Activated CD8-positive, alpha-beta memory T cell treated with anti-CD3 and anti-CD28 coated beads, Interleukin-2, amount 10 ng/mL, durations not matched to agents 7 days and 5 days (primary cell): ENCODE measurements around the gene ADH1B. TPM values are rescaled to one million over a fixed set of nuclear protein-coding genes. Genes with fewer than 3 reads are reported as not detected.
"Not testable (repeated sequence)": the region's sequence is repeated elsewhere in the genome, so short reads cannot be mapped to it uniquely, and the experiment has no call there.

Experiments used
- ATAC-seq: fragments of 150-1000 bp; cut with Tn5 transposase; one replicate; pipeline ENCODE4 v1.10.0; 2021; ENCODE audit warnings: moderate library complexity
- CTCF ChIA-PET: fragments of 350-600 bp; sonication (Branson Sonifier 250); formaldehyde crosslinking; loops from one replicate; lab custom pipeline; 2021; ENCODE audit warnings: antibody characterized with exemption; lab: Charles Lee
- DNase-seq: peaks from one replicate; pipeline ENCODE4 v3.0.0-alpha.2; 2020
- H3K27ac Mint-ChIP-seq: one replicate; pipeline ENCODE4 v1.8.0; 2021; ENCODE audit warnings: mild to moderate bottlenecking, mixed read lengths
- H3K27me3 Mint-ChIP-seq: one replicate; pipeline ENCODE4 v1.8.0; 2021; ENCODE audit warnings: mixed read lengths
- H3K36me3 Mint-ChIP-seq: one replicate; pipeline ENCODE4 v1.8.0; 2021; ENCODE audit warnings: mild to moderate bottlenecking, mixed read lengths
- H3K4me1 Mint-ChIP-seq: one replicate; pipeline ENCODE4 v1.8.0; 2021; ENCODE audit warnings: mixed read lengths
- H3K4me3 Mint-ChIP-seq: one replicate; pipeline ENCODE4 v1.8.0; 2021; ENCODE audit warnings: mild to moderate bottlenecking, moderate library complexity, mixed read lengths
- H3K9me3 Mint-ChIP-seq: one replicate; pipeline ENCODE4 v1.8.0; 2022; ENCODE audit warnings: low read depth, mixed read lengths
- total RNA-seq, 2 experiments: library from RNA; stranded (reverse); gene quantifications; one replicate each; pipeline ENCODE4 v1.2.3, GENCODE V29; 2021

Gene ADH1B
- not detected for total RNA-seq

DNA sequence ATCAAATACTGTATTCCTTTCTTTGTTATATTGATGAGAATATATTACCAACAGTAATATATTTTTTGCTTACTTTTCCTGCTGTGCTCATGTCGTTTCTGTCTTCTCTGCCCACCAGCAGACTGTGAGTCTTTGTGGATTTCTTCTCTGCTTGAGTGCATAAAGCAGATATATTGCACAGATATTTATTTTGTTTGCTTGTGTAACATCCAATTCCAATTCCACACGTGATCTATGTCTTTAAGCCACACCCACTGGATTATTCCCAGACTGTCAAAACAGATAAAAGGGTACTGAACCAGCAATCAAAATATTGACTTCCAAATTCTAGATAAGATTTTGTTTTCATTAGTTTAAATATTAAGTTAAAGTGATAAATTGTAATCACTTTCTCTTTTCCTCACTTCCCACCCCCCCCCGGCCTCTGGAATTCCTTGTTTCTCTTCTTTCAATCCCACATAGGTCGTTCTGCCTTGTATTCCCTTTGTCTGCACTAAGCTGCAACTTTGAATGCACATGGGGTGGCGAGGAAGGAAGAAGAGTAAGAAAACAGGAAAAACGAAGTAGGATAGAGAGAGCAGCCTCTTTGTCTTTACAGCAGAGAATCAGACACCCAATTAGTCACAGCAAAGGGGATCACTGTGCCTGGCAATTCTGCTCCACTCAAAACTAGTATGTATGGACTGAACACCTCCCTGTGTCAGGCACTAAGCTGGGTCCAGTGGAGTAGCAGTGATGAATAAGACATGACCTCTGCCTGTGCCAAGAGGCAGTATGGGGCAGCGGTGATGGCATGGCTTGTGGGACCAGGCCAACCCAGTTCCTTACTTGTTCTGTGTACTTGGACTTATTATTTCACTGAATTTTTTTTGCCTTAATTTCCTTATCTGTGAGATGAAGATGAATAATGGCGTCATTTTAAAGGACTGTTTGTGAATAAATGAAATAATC lies at the start of gene ADH1B:
TSS of gene ADH1B (minus strand) at position 161 of the 951 bp plus-strand sequence. CDS start at position 91, 70 bp downstream.
- Mint-ChIP-seq H3K27ac (no peak within 1 kb of the TSS), H3K9me3 (no peaks in the 10 kb centered on the region), H3K27me3 (peaks cover 5% of the 10 kb centered on the region), H3K36me3 (no peaks in the 10 kb centered on the region), H3K4me1 (no peaks in the 10 kb centered on the region), H3K4me3 (no peak within 1 kb of the TSS)
- CTCF ChIA-PET, result no interaction called here
- ATAC-seq (no peak), DNase-seq (no peak)

DNA sequence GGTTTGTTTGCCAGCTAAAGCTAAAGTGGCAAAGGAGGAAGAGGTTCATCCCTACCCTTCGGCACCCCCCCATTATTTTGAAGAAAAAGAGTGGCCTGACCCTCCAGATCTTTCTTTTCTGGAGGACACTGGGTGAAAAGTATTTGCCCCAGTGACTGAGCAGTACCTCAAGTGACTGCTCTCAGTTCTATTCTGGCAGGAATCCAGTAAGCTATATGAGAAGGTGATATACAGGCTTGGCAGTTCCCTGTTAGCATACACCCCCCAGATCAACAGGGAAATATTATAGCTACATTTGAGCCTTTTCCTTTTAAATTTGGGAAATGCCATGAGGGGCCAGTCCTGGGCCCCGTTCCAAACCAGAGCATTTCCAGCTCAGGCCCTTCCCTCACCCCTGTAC lies 46.6 kb upstream of the ADH1B start:
- not testable (repeated sequence) for H3K27me3 Mint-ChIP-seq, DNase-seq, ATAC-seq, H3K9me3 Mint-ChIP-seq, H3K4me1 Mint-ChIP-seq, H3K27ac Mint-ChIP-seq, H3K4me3 Mint-ChIP-seq, H3K36me3 Mint-ChIP-seq
- CTCF ChIA-PET, result interaction anchor here (0.6 kb wide), 1 partner anchor 15 kb away, joined by 3 read pairs; the partner anchor contains the start of gene ADH1C

- H3K27ac Mint-ChIP-seq, result no peak overlapping the region
- CTCF ChIA-PET, result no interaction called here
- no peak overlapping the region for H3K4me3 Mint-ChIP-seq
- no peaks in the 10 kb centered on the region for H3K4me1 Mint-ChIP-seq
- no peaks in the 10 kb centered on the region for H3K36me3 Mint-ChIP-seq
- H3K9me3 Mint-ChIP-seq, result no peaks in the 10 kb centered on the region
- ATAC-seq (no peak), DNase-seq (no peak)
- H3K27me3 Mint-ChIP-seq, result peaks cover 9% of the 10 kb centered on the region
These were observed 45.3 kb upstream of the ADH1B start for GRCh38 chr4:99366491-99366890.

DNA sequence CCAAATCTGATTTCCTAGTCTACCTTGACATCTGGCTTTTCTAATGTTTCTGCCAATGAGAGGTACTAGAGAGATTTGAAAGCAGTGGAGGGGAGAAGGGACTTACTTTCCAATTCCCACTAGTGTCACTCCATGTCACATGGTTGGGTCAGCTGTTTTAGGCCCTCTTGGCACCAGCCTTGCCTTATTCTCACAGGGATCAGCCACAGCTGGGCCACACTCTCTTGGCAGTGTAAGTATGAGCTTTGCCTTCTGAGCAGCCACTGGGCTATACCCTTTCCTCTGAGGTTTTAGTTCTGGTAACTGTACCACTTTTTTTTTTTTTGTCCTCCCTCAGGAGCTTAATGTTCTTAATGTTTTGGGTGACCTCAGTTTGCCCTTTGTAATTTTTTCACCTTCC lies 41.6 kb upstream of the ADH1B start:
- H3K4me1 Mint-ChIP-seq, result no peaks in the 10 kb centered on the region
- no peaks in the 10 kb centered on the region for H3K9me3 Mint-ChIP-seq
- CTCF ChIA-PET, result no interaction called here
- no peak overlapping the region for H3K27ac Mint-ChIP-seq
- H3K27me3 Mint-ChIP-seq, result peaks cover 2% of the 10 kb centered on the region
- no peak overlapping the region for H3K4me3 Mint-ChIP-seq
- DNase-seq (no peak), ATAC-seq (no peak)
- no peaks in the 10 kb centered on the region for H3K36me3 Mint-ChIP-seq

GRCh38 chr4:99361899-99362275 lies 40.7 kb upstream of the ADH1B start:
- Mint-ChIP-seq H3K27me3 (peaks cover 2% of the 10 kb centered on the region), H3K4me3 (no peak overlapping the region), H3K36me3 (no peaks in the 10 kb centered on the region), H3K9me3 (no peaks in the 10 kb centered on the region), H3K27ac (no peak overlapping the region), H3K4me1 (no peaks in the 10 kb centered on the region)
- CTCF ChIA-PET, result no interaction called here
- no peak for DNase-seq
- no peak for ATAC-seq

DNA sequence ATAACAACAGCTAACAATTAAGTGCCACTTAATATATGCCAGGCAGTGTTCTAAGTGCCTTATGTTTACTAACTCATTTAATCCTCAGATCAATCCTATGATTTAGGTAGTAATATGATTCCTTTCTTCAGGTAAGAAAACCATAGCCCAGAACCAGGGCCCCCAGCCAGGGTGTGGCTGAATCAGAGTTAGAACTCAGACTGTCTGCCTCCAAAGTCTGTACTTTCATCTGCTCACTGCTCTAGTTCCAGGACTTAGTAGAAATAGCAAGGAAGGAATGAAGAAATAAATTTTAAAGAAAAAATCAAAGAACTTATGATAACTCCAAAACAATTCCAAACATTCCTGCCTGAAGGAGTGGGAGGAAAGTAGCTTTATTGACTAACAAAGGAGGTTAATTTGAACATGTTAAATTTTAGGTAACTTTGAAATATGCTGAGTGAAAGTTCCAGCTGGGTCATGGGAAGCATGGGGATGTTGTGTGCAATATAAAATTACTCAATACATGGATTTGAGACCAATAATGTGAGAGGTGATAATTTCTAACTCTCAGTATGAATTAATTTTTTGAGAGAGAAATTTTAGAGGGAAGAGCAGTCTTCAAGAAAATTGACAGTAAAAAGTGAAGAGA lies 40.2 kb upstream of the ADH1B start:
- Mint-ChIP-seq H3K4me3 (no peak overlapping the region), H3K36me3 (no peaks in the 10 kb centered on the region), H3K27me3 (peaks cover 2% of the 10 kb centered on the region), H3K4me1 (no peaks in the 10 kb centered on the region), H3K9me3 (no peaks in the 10 kb centered on the region), H3K27ac (no peak overlapping the region)
- ATAC-seq (no peak), DNase-seq (no peak)
- CTCF ChIA-PET, result no interaction called here

DNA sequence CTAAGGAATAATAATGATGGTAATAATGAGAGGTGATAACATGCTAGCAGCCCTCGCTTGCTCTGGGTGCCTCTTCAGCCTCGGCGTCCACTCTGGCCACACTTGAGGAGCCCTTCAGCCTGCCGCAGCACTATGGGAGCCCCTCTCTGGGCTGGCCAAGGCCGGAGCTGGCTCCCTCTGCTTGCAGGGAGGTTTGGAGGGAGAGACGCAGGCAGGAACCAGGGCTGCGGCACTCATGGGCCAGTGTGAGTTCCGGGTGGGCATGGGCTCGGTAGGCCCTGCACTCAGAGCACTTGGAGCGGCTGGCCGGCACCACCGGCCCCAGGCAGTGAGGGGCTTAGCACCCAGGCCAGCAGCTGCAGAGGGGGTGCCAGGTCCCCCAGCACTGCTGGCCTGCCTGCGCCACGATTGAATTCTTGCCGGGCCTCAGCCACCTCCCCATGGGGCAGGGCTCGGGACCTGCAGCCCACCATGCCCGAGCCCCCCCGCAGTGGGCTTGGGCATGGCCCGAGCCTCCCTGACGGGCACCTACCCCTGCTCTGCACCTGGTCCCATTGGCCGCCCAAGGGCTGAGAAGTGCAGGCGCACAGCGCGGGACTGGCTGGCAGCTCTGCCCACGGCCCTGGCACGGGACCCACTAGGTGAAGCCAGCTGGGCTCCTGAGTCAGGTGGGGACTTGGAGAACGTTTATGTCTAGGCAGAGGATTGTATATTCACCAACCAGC lies 38.4 kb upstream of the ADH1B start:
- no peak overlapping the region for H3K4me3 Mint-ChIP-seq
- ATAC-seq, result no peak
- no peaks in the 10 kb centered on the region for H3K4me1 Mint-ChIP-seq
- no peak overlapping the region for H3K27ac Mint-ChIP-seq
- H3K9me3 Mint-ChIP-seq, result no peaks in the 10 kb centered on the region
- H3K36me3 Mint-ChIP-seq, result no peaks in the 10 kb centered on the region
- CTCF ChIA-PET, result no interaction called here
- no peaks in the 10 kb centered on the region for H3K27me3 Mint-ChIP-seq
- no peak for DNase-seq

DNA sequence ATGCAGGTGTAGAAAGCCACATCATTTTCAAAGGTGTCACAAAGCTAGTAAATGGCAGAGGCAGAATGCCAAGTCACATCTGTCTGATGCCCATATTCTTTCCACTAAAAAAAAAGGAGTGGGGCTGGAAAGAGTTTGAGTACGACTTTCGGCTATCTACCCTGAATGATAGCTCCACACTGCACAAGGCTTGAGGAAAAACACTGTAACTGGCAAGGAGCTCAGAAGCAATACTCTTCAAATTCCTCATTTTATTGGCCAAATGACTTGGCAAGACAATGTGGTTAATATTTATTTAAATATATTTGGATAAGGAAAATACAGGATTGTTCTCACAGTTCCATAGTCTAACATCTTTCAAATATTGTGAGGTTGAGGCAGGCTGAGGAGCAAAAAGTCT lies 36.7 kb upstream of the ADH1B start:
- CTCF ChIA-PET, result no interaction called here
- H3K9me3 Mint-ChIP-seq, result peaks cover under 1% of the 10 kb centered on the region
- no peak overlapping the region for H3K27ac Mint-ChIP-seq

DNA sequence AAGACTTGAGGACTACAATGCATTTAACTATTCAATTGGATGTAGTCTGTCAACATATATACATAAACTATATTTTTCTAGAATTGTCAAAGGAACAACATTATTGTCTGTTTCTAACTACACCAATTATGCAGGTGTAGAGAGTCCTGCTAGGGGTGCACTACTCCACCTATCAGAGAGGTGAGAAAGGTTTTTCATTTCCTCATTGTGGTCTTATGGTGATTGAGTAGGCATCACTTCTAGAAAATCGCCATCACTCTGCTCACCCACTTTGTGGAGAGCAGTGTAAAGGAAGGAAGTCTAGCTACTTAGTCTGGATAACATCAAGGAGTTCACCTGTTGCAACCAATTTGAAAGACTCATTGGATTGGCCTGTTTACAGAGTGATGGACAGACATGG lies 35.8 kb upstream of the ADH1B start:
- ATAC-seq (no peak), DNase-seq (no peak)
- CTCF ChIA-PET, result no interaction called here
- Mint-ChIP-seq H3K4me1 (no peaks in the 10 kb centered on the region), H3K27ac (no peak overlapping the region), H3K27me3 (no peaks in the 10 kb centered on the region), H3K4me3 (no peak overlapping the region), H3K9me3 (peaks cover 2% of the 10 kb centered on the region), H3K36me3 (no peaks in the 10 kb centered on the region)

More for the DNA sequence above, 36.7 kb upstream of the ADH1B start:
- ATAC-seq (no peak), DNase-seq (no peak)
- Mint-ChIP-seq H3K27me3 (no peaks in the 10 kb centered on the region), H3K4me1 (no peaks in the 10 kb centered on the region), H3K36me3 (no peaks in the 10 kb centered on the region), H3K4me3 (no peak overlapping the region)

DNA sequence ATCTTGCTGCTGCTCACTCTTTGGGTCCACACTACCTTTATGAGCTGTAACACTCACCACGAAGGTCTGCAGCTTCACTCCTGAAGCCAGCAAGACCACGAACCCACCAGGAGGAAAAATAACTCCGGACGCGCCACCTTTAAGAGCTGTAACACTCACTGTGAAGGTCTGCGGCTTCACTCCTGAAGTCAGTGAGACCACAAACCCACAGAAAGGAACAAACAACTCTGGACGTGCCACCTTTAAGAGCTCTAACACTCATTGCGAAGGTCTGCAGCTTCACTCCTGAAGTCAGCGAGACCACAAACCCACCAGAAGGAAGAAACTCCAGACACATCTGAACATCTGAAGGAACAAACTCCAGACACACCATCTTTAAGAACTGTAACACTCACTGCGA lies 34.9 kb upstream of the ADH1B start:
- H3K4me1 Mint-ChIP-seq, H3K27me3 Mint-ChIP-seq, DNase-seq, CTCF ChIA-PET, H3K36me3 Mint-ChIP-seq, H3K27ac Mint-ChIP-seq, ATAC-seq, H3K9me3 Mint-ChIP-seq, H3K4me3 Mint-ChIP-seq: not testable (repeated sequence)

GRCh38 chr4:99352602-99353537 lies 31.7 kb upstream of the ADH1B start, which contains the start of gene ADH1C:
TSS of gene ADH1C (minus strand) at chr4:99352746. CDS start at chr4:99352675, 71 bp downstream.
- Mint-ChIP-seq H3K36me3 (no peaks in the 10 kb centered on the region), H3K27me3 (no peaks in the 10 kb centered on the region), H3K4me1 (no peaks in the 10 kb centered on the region), H3K4me3 (no peak within 1 kb of the TSS), H3K27ac (no peak within 1 kb of the TSS), H3K9me3 (peaks cover 2% of the 10 kb centered on the region)
- CTCF ChIA-PET, result interaction anchor here (1.0 kb wide), 1 partner anchor 15 kb away, joined by 3 read pairs; no protein-coding TSS in a partner anchor
- ATAC-seq (no peak), DNase-seq (no peak)

DNA sequence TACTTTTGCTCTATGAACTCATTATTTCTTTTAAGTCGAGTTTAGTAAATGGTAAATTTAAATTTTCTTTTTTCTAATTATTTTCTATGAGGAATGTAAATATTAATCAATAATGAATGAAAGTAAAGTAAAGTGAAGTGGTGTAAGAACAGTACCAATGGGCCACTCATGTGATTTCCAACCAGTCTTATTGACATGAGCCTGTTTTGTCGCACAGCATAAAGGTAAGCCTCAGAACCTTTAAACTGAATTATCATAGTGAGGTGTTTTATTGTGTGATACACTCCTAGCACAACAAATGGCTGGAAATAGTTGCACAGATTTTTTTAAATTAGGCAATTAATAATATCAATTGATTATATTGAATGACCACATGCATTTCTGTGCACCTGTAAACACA lies 30.3 kb upstream of the ADH1B start:
- DNase-seq (no peak), ATAC-seq (no peak)
- CTCF ChIA-PET, result no interaction called here
- Mint-ChIP-seq H3K4me1 (no peaks in the 10 kb centered on the region), H3K36me3 (no peaks in the 10 kb centered on the region), H3K9me3 (peaks cover 2% of the 10 kb centered on the region), H3K27me3 (no peaks in the 10 kb centered on the region), H3K27ac (no peak overlapping the region), H3K4me3 (no peak overlapping the region)
